Activated CD4-positive, alpha-beta T cell treated with anti-CD3 and anti-CD28 coated beads for 24 hours (primary cell): ENCODE results near the gene SGIP1.

Experiments
- DNase-seq, 2 donors: peaks; one replicate each; pipeline ENCODE4 v3.0.0-alpha.2; 2020; ENCODE audit warnings: low read depth in 2 of 2

Gene SGIP1

GRCh38 chr1:66533804-66534740 is at the start of gene SGIP1:
SGIP1 (plus strand) TSS chr1:66534153; CDS start chr1:66534359, 206 bp downstream.
- no peak for DNase-seq

GRCh38 chr1:66489151-66489550 is 44.8 kb upstream of the SGIP1 start:
- DNase-seq = no peak

GRCh38 chr1:66489972-66490601 is 43.9 kb upstream of the SGIP1 start:
- DNase-seq = no peak

GRCh38 chr1:66490816-66491215 is 43.1 kb upstream of the SGIP1 start:
- no peak for DNase-seq

- DNase-seq = no peak
Measured at GRCh38 chr1:66492424-66492823, 41.5 kb upstream of the SGIP1 start.

- no peak for DNase-seq
Measured at GRCh38 chr1:66493731-66494130, 40.2 kb upstream of the SGIP1 start.

- DNase-seq = no peak
Measured at GRCh38 chr1:66494482-66494881, 39.5 kb upstream of the SGIP1 start.

GRCh38 chr1:66495495-66495894 is 38.5 kb upstream of the SGIP1 start:
- DNase-seq = no peak

GRCh38 chr1:66497910-66498309 is 36.0 kb upstream of the SGIP1 start:
- no peak for DNase-seq

- no peak for DNase-seq
Measured at GRCh38 chr1:66500301-66500700, 33.7 kb upstream of the SGIP1 start.

GRCh38 chr1:66502086-66502485 is 31.9 kb upstream of the SGIP1 start:
- no peak for DNase-seq

- peak in 1 of 2 donors; percentile 7 for DNase-seq
Measured at GRCh38 chr1:66503841-66504470, 30.0 kb upstream of the SGIP1 start.

- DNase-seq = no peak
Measured at GRCh38 chr1:66505671-66506392, 28.1 kb upstream of the SGIP1 start.

- no peak for DNase-seq
Measured at GRCh38 chr1:66506393-66506687, 27.6 kb upstream of the SGIP1 start.

GRCh38 chr1:66506991-66507390 is 27.0 kb upstream of the SGIP1 start:
- no peak for DNase-seq

- DNase-seq = no peak
Measured at GRCh38 chr1:66510407-66510806, 23.5 kb upstream of the SGIP1 start.

GRCh38 chr1:66511118-66511517 is 22.8 kb upstream of the SGIP1 start:
- no peak for DNase-seq

- DNase-seq = no peak
Measured at GRCh38 chr1:66517959-66518358, 16.0 kb upstream of the SGIP1 start.

- DNase-seq = no peak
Measured at GRCh38 chr1:66518654-66519053, 15.3 kb upstream of the SGIP1 start.

- no peak for DNase-seq
Measured at GRCh38 chr1:66519992-66520391, 14.0 kb upstream of the SGIP1 start.

GRCh38 chr1:66520655-66521054 is 13.3 kb upstream of the SGIP1 start:
- no peak for DNase-seq

- no peak for DNase-seq
Measured at GRCh38 chr1:66521721-66522365, 12.1 kb upstream of the SGIP1 start.
